Heart right ventricle (tissue), 16 donors: Measurements from ENCODE around the gene KRT10. TPM values are rescaled to one million over a fixed set of nuclear protein-coding genes. Genes with fewer than 3 reads are reported as not detected.

ENCODE experiments used
- ATAC-seq, 8 donors: fragments of 200-7000 bp; cut with Tn5 transposase; one replicate each; pipeline ENCODE4 v1.9.1; 2020; ENCODE audit warnings: mild to moderate bottlenecking in 8 of 8, moderate library complexity in 8 of 8, moderate number of reproducible peaks in 1 of 8
- DNase-seq, 2 donors: peaks; one replicate each; pipeline ENCODE4 v3.0.0-alpha.2; 2020
- H3K27ac ChIP-seq, 10 donors: fragments of 200-600 bp; sonication (generic) in 2 of 10; one replicate each; pipeline versions ENCODE4 v1.5.0 to v1.8.0; 2020 to 2022; ENCODE audit warnings: mild to moderate bottlenecking in 3 of 10
- H3K27me3 ChIP-seq, 7 donors: fragments of 200-600 bp; one replicate each; pipeline ENCODE4 v1.8.0; 2021 to 2022; ENCODE audit warnings: mild to moderate bottlenecking in 2 of 7
- H3K36me3 ChIP-seq, 9 donors: fragments of 200-600 bp; sonication (generic) in 1 of 9; one replicate each; pipeline versions ENCODE4 v1.5.0 to v1.8.0; 2020 to 2022; ENCODE audit warnings: mild to moderate bottlenecking in 2 of 9
- H3K4me1 ChIP-seq, 9 donors: fragments of 200-600 bp; sonication (generic) in 1 of 9; one replicate each; pipeline versions ENCODE4 v1.5.0 to v1.8.0; 2020 to 2022; ENCODE audit warnings: mild to moderate bottlenecking in 4 of 9
- H3K4me3 ChIP-seq, 10 donors: fragments of 200-600 bp; sonication (generic) in 2 of 10; one replicate each; pipeline versions ENCODE4 v1.5.0 to v1.8.0; 2020 to 2022; ENCODE audit warnings: mild to moderate bottlenecking in 7 of 10, moderate library complexity in 2 of 10
- H3K9me3 ChIP-seq, 11 donors: fragments of 200-600 bp in 10 of 11; sonication (generic) in 2 of 11; one replicate each; pipeline versions ENCODE4 v1.5.0 to v1.8.0; 2013 to 2022; ENCODE audit warnings: mild to moderate bottlenecking in 2 of 11, control low read depth in 1 of 11, moderate library complexity in 1 of 11
- CTCF ChIP-seq, 9 donors: fragments of 200-600 bp; sonication (generic) in 2 of 9; IDR thresholded peaks; one replicate each; pipeline versions ENCODE4 v1.5.0 to v1.8.0; 2021 to 2022; ENCODE audit warnings: antibody characterized with exemption in 9 of 9, mild to moderate bottlenecking in 5 of 9, moderate library complexity in 1 of 9
- WGBS, 2 donors: extraction: QIAGEN DNeasy Blood & Tissue Kit; methylation state at CpG; one replicate each; pipeline ENCODE4 v1.1.7; 2013; ENCODE audit warnings: inconsistent platforms in 1 of 2; 5-methylcytosine and 5-hydroxymethylcytosine counted together
- intact Hi-C, 10 donors: fragments of 100-400 bp; cut with DNase I; formaldehyde crosslinking; loops; one replicate each; pipeline versions ENCODE4 v1.11.1 to v1.14.2; 2022
- polyA plus RNA-seq, 2 donors: library from polyadenylated mRNA; stranded (reverse); fragments of 200-250 nt; gene quantifications; one replicate each; pipeline ENCODE4 v1.2.3, GENCODE V29; 2013
- total RNA-seq, 10 donors: library from RNA; stranded (reverse); fragmentation: NEBNext Ultra II Directional in 3 of 10; extraction: Animal tissue kit (Norgen Biotek cat#: 25700) in 3 of 10; gene quantifications; one replicate each; pipeline versions ENCODE4 v1.2.1 to v1.2.4, GENCODE V29; 2021 to 2023
- donor health status: Arrhythmogenic right ventricular cardiomyopathy.
- donor health status: ischemic (EF 13 %, LVEDD 7.1; RV severe dilation, severe dysfunction).
- donor health status: healthy with polysubstance abuse.
- donor health status: DM: no; HTN: yes; CAD: no.
- donor health status: DM: no; HTN: no; CAD: no.
- donor health status: ischemic (EF 25% LVEDD 6.9; RV normal size, moderate dysfunction).
- donor health status: ischemic (EF 25% LVEDD 5.7; RV mildly dilated, moderate dysfunction).
- donor health status: healthy.
- donor health status: DM: yes; HTN: yes; CAD: no.
- donor health status: Ischemic cardiomyopathy.
- donor health status: ischemic (EF 35%, LVEDD 5.7; RV mildly dilated, moderate dysfunction).
- donor health status: nonischemic (EF 11% LVEDD 7.7; RV severe dilation, severe dysfunction).
- donor health status: DM: yes; HTN: yes; CAD: no.
- donor health status: PGD.
- donor health status: ischemic (EF 29% LVEDD 5.4; RV normal size, mild dysfunction).
- donor health status: nonischemic (EF 23%, LVEDD 6.1; RV moderate dilation, normal function).

The KRT10 gene
- total and polyA plus RNA-seq, 12 donors, result 40.9 to 86.8 (median 48.5) TPM

GRCh38 chr17:40796846-40797245 is 25.6 kb downstream of the KRT10 start:
- H3K27me3 ChIP-seq, result peaks cover 0 to 78% (median 48%) of the 10 kb centered on the region in 7 donors
- intact Hi-C loops, result loop anchor here in 3 of 10 donors (5.0 to 10.0 kb wide), 3 partner anchors 180 to 750 kb away; no protein-coding TSS in a partner anchor
- 69 to 71% methylated on average over 27 of the region's 27 CpGs for WGBS, 2 donors

GRCh38 chr17:40795019-40795667 is 27.3 kb downstream of the KRT10 start:
- Histone ChIP-seq H3K4me3 (no peak overlapping the region), H3K27me3 (peaks cover 0 to 63% (median 36%) of the 10 kb centered on the region in 7 donors), H3K4me1 (peaks cover 0 to 6% (median 0%) of the 10 kb centered on the region in 9 donors), H3K9me3 (no peaks in the 10 kb centered on the region), H3K36me3 (no peaks in the 10 kb centered on the region), H3K27ac (no peak overlapping the region)
- no peak for DNase-seq
- no peak for ATAC-seq
- intact Hi-C loops, result loop anchor here in 4 of 10 donors (2.0 to 10.0 kb wide), 4 partner anchors 174 to 752 kb away; no protein-coding TSS in a partner anchor
- WGBS, 2 donors, result 83% methylated on average over 10 of the region's 10 CpGs
- no peak for TF ChIP-seq CTCF (IDR thresholded peaks at IDR 0.05)

More at GRCh38 chr17:40796846-40797245, 25.6 kb downstream of the KRT10 start:
- no peak for DNase-seq
- H3K9me3 ChIP-seq, result no peaks in the 10 kb centered on the region
- no peak for TF ChIP-seq CTCF (IDR thresholded peaks at IDR 0.05)
- no peak overlapping the region for H3K4me3 ChIP-seq
- ATAC-seq, result no peak
- no peak overlapping the region for H3K27ac ChIP-seq
- H3K4me1 ChIP-seq, result peaks cover 0 to 2% (median 0%) of the 10 kb centered on the region in 9 donors
- H3K36me3 ChIP-seq, result no peaks in the 10 kb centered on the region

DNA sequence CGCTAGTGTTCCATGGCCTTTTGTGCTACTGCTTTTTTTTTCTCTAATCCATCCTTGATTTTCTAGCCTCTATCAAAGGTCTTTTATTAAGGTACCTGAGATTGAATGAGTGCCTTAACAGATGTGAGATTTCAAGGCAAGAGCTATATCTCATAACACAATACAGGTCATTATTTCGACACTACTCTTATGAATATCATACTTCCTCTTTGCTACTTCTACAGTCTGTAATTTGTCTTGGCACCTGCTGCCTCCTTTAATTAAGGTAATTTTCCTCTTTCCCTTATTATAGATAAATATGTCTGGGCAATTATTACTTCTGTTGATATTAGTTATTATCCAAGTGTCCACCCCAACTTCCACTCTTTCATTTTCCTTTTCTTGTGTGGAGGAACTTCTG is 27.9 kb downstream of the KRT10 start:
- Histone ChIP-seq H3K27ac (no peak overlapping the region), H3K4me1 (peaks cover 0 to 6% (median 0%) of the 10 kb centered on the region in 9 donors), H3K9me3 (no peaks in the 10 kb centered on the region), H3K27me3 (peaks cover 0 to 56% (median 30%) of the 10 kb centered on the region in 7 donors), H3K36me3 (no peaks in the 10 kb centered on the region), H3K4me3 (no peak overlapping the region)
- no peak for TF ChIP-seq CTCF (IDR thresholded peaks at IDR 0.05)
- WGBS, 2 donors, result 83 to 93% methylated on average over 2 of the region's 2 CpGs
- ATAC-seq (no peak), DNase-seq (no peak)
- intact Hi-C loops, result loop anchor here in 6 of 10 donors (2.0 to 10.0 kb wide), 4 partner anchors 172 to 180 kb away; no protein-coding TSS in a partner anchor

DNA sequence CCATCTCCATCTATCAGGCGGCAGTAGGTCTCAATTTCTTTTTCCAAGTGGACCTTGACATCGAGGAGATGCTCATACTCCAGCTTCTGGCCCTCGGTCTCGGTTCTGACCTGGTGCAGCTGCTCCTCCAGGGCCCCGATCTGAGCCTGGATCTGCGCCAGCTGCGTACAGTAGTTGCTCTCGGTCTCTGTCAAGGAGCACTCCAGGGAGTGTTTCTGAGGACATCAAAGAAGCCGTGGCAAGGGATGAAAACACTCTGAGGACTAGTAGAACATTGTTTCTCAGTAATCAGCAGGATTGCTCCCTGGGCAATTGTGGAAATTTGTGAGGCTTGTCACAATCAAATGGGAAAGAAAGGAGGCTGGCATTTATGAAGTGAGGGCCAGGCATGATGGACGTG is 28.6 kb downstream of the KRT10 start:
- Histone ChIP-seq H3K27me3 (peaks cover 0 to 53% (median 27%) of the 10 kb centered on the region in 7 donors), H3K27ac (no peak overlapping the region), H3K9me3 (no peaks in the 10 kb centered on the region), H3K36me3 (no peaks in the 10 kb centered on the region), H3K4me1 (peaks cover 0 to 6% (median 0%) of the 10 kb centered on the region in 9 donors), H3K4me3 (no peak overlapping the region)
- TF ChIP-seq CTCF (IDR thresholded peaks at IDR 0.05), result no peak
- WGBS, 2 donors, result 53 to 59% methylated on average over 10 of the region's 10 CpGs
- DNase-seq, result no peak
- intact Hi-C loops, result loop anchor here in 6 of 10 donors (2.0 to 10.0 kb wide), 5 partner anchors 172 to 179 kb away; no protein-coding TSS in a partner anchor
- ATAC-seq, result no peak
